PC-3 (cell line): ENCODE data around the gene ZNF830. TPM values are rescaled to one million over a fixed set of nuclear protein-coding genes. Genes with fewer than 3 reads are reported as not detected.

Source experiments
- ATAC-seq: fragments of 200-7000 bp; cut with Tn5 transposase; 2 replicates; pipeline ENCODE4 v1.9.1; 2020; ENCODE audit warnings: mild to moderate bottlenecking, moderate library complexity
- BruUV-seq: library from RNA; stranded (reverse); fragments of 400-500 nt; replicated peaks from 2 replicates; lab custom pipeline; 2021; lab: Mats Ljungman, UMichigan
- CTCF ChIA-PET: fragments of 300-600 bp; sonication (Branson Sonifier 250); formaldehyde crosslinking; loops from one replicate; lab custom pipeline; 2022; ENCODE audit warnings: antibody characterized with exemption; lab: Charles Lee
- POLR2A ChIA-PET: fragments of 300-600 bp; sonication (Branson Sonifier 250); formaldehyde crosslinking; loops from one replicate; lab custom pipeline; 2022; ENCODE audit warnings: antibody characterized with exemption; ENCODE audit not compliant: unreplicated experiment; lab: Charles Lee
- DNase-seq: peaks from one replicate; pipeline ENCODE4 v3.0.0-alpha.2; 2015
- H2AFZ ChIP-seq: fragments of 300-600 bp; sonication (generic); 2 replicates; pipeline ENCODE4 v1.6.0; 2016; ENCODE audit warnings: antibody characterized with exemption, low read length
- H3F3A ChIP-seq: fragments of 300-600 bp; sonication (generic); one replicate; pipeline ENCODE4 v1.6.0; 2017; ENCODE audit warnings: antibody characterized with exemption, low read length, control low read depth, mild to moderate bottlenecking; ENCODE audit not compliant: unreplicated experiment
- H3K27ac ChIP-seq: fragments of 300-600 bp; sonication (generic); 2 replicates; pipeline ENCODE4 v1.5.1; 2016; ENCODE audit warnings: mild to moderate bottlenecking, low read length
- H3K27me3 ChIP-seq: fragments of 300-600 bp; sonication (generic); 2 replicates; pipeline ENCODE4 v1.6.1; 2016; ENCODE audit warnings: low read length, mixed read lengths
- H3K36me3 ChIP-seq: fragments of 300-600 bp; sonication (generic); 2 replicates; pipeline ENCODE4 v1.6.1; 2016; ENCODE audit warnings: low read depth, mixed run types, low read length, mixed read lengths
- H3K4me1 ChIP-seq: fragments of 300-600 bp; sonication (generic); 2 replicates; pipeline ENCODE4 v1.5.1; 2016; ENCODE audit warnings: low read length; ENCODE audit not compliant: insufficient read depth
- H3K4me2 ChIP-seq: fragments of 300-600 bp; sonication (generic); 2 replicates; pipeline ENCODE4 v1.6.0; 2016; ENCODE audit warnings: low read length
- H3K4me3 ChIP-seq: fragments of 300-600 bp; sonication (generic); 2 replicates; pipeline ENCODE4 v1.5.1; 2016; ENCODE audit warnings: mild to moderate bottlenecking, low read length, mixed read lengths
- H3K79me2 ChIP-seq: fragments of 300-600 bp; sonication (generic); 2 replicates; pipeline ENCODE4 v1.6.1; 2017; ENCODE audit warnings: low read length, mixed read lengths
- H3K9ac ChIP-seq: fragments of 300-600 bp; sonication (generic); 2 replicates; pipeline ENCODE4 v1.6.0; 2016; ENCODE audit warnings: mild to moderate bottlenecking, low read length
- H3K9me2 ChIP-seq: fragments of 300-600 bp; sonication (generic); replicated peaks from 2 replicates; pipeline ENCODE4 v1.6.1; 2016; ENCODE audit warnings: mixed run types, low read length, mixed read lengths
- H3K9me3 ChIP-seq: fragments of 300-600 bp; sonication (generic); 2 replicates; pipeline ENCODE4 v1.6.1; 2016; ENCODE audit warnings: low read length, mixed read lengths
- H4K20me1 ChIP-seq: fragments of 300-600 bp; sonication (generic); 2 replicates; pipeline ENCODE4 v1.6.1; 2016; ENCODE audit warnings: low read length, mixed read lengths
- EZH2 ChIP-seq: fragments of 300-600 bp; sonication (generic); IDR thresholded peaks from one replicate; pipeline ENCODE4 v1.6.1; 2017; ENCODE audit warnings: antibody characterized with exemption, mild to moderate bottlenecking, low read length; ENCODE audit not compliant: unreplicated experiment
- EZH2phosphoT487 ChIP-seq: fragments of 300-600 bp; sonication (generic); IDR thresholded peaks from 2 replicates; pipeline ENCODE4 v1.6.1; 2018; ENCODE audit warnings: mild to moderate bottlenecking, antibody characterized with exemption, low read length, borderline replicate concordance
- intact Hi-C: fragments of 100-400 bp; cut with micrococcal nuclease; formaldehyde crosslinking; loops from 2 replicates; pipeline ENCODE4 v1.9.0; 2023
- total RNA-seq: library from RNA; depleted of rRNA; stranded (reverse); fragments of >200 nt; gene quantifications from 2 replicates; pipeline ENCODE4 v1.2.3, GENCODE V29; 2014
- TF ChIP-seq, protein P1 (sequence below): fragments of 300-600 bp; sonication (generic); conservative IDR thresholded peaks from 2 replicates; pipeline ENCODE4 v1.5.1; 2017; ENCODE audit warnings: antibody characterized with exemption, low read depth, mild to moderate bottlenecking, low read length

Gene ZNF830
- total RNA-seq, 1 experiment from 2014 or later, result 5.0 TPM

DNA sequence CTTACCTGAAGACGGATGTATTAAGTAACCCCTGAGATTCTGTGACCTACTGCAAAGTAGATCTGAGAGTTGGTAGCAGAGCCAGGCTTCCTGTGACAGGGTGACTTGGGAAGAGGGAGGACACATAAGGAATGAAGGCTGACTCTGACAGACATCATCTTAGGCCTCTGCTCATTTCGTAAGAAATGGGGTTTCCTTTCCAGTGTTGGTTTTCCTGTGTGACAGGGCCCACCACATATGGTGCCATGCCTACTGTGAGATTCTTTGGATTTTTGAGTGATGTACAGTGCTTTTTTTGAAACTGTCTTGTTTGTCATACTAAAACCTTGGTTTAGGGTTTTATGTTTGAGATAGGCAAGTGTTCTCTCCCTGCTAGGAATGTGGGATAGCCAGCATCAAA, 31.7 kb downstream of the ZNF830 start:
- Histone ChIP-seq H3K27me3 (no peaks in the 10 kb centered on the region), H3K4me1 (no peaks in the 10 kb centered on the region), H3K9me2 (no peaks in the 10 kb centered on the region), H3K27ac (no peak overlapping the region), H3F3A (no peaks in the 10 kb centered on the region), H4K20me1 (no peaks in the 10 kb centered on the region), H3K4me2 (no peak overlapping the region), H3K4me3 (no peak overlapping the region), H2AFZ (no peak overlapping the region), H3K9ac (no peak overlapping the region), H3K36me3 (peaks cover 8% of the 10 kb centered on the region), H3K79me2 (no peaks in the 10 kb centered on the region), H3K9me3 (no peaks in the 10 kb centered on the region)
- ChIA-PET CTCF (no interaction called here), POLR2A (no interaction called here)
- ATAC-seq (no peak), DNase-seq (no peak)
- BruUV-seq, result no TSS peak
- intact Hi-C loops, result no loop called here
- no peak for TF ChIP-seq EZH2phosphoT487
- no peak for TF ChIP-seq EZH2
- TF ChIP-seq, protein P1, sequence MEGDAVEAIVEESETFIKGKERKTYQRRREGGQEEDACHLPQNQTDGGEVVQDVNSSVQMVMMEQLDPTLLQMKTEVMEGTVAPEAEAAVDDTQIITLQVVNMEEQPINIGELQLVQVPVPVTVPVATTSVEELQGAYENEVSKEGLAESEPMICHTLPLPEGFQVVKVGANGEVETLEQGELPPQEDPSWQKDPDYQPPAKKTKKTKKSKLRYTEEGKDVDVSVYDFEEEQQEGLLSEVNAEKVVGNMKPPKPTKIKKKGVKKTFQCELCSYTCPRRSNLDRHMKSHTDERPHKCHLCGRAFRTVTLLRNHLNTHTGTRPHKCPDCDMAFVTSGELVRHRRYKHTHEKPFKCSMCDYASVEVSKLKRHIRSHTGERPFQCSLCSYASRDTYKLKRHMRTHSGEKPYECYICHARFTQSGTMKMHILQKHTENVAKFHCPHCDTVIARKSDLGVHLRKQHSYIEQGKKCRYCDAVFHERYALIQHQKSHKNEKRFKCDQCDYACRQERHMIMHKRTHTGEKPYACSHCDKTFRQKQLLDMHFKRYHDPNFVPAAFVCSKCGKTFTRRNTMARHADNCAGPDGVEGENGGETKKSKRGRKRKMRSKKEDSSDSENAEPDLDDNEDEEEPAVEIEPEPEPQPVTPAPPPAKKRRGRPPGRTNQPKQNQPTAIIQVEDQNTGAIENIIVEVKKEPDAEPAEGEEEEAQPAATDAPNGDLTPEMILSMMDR, result no peak

DNA sequence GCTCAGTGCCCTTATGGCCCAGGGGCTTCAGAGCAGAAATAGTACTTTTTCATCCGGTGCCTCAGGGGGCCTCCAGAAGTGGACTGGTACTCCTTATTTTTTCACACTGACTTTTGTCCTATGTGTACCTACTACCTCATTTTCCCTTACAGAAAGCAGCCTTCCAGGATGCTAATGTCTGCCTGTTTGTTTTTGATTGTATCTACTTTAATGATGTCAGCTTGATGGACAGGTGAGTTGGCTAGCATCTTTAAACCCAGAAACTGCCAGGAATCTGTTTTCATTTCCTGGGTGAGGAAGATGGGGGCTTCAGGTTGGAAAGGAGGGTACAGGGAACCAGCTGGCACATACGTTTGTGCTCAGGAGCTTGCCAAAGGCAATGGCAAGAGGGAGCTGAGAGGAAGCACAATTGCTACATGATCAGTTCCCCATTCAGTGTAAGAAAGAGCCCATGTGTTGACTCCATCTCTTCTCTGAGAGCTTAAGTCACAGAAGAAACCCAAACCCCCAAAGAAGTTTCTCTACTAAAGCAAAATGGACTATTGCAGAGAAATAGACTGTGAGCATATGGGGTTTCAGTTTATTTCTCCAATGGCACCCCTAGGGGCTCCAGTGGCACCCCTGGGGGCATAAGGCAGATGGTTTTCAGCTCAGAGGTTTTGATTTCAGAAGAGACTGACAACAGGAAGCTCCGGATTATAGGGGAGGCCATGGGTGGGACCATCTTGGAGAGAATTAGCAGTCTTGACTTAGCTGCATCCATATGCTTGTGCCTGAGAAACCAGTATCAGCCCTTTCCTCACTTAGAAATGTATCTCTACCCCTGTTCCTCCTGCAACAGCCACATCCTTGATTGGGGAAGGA, 35.3 kb downstream of the ZNF830 start:
- ChIA-PET POLR2A (no interaction called here), CTCF (no interaction called here)
- no peak overlapping the region for H3K9ac ChIP-seq
- H3K4me3 ChIP-seq, result no peak overlapping the region
- no peaks in the 10 kb centered on the region for H3F3A ChIP-seq
- no peaks in the 10 kb centered on the region for H3K9me3 ChIP-seq
- peaks cover 14% of the 10 kb centered on the region for H3K36me3 ChIP-seq
- no peaks in the 10 kb centered on the region for H3K27me3 ChIP-seq
- no peaks in the 10 kb centered on the region for H3K79me2 ChIP-seq
- H4K20me1 ChIP-seq, result no peaks in the 10 kb centered on the region
- no peak for TF ChIP-seq EZH2
- no peak for TF ChIP-seq EZH2phosphoT487
- TF ChIP-seq, protein P1, result no peak
- H3K4me1 ChIP-seq, result peaks cover 5% of the 10 kb centered on the region; the same call in 1 of the 2 replicates
- H3K27ac ChIP-seq, result no peak overlapping the region
- DNase-seq, result no peak
- H3K4me2 ChIP-seq, result no peak overlapping the region
- no peak overlapping the region for H2AFZ ChIP-seq
- no peaks in the 10 kb centered on the region for H3K9me2 ChIP-seq
- no peak for ATAC-seq
- BruUV-seq, result no TSS peak
- intact Hi-C loops, result no loop called here

DNA sequence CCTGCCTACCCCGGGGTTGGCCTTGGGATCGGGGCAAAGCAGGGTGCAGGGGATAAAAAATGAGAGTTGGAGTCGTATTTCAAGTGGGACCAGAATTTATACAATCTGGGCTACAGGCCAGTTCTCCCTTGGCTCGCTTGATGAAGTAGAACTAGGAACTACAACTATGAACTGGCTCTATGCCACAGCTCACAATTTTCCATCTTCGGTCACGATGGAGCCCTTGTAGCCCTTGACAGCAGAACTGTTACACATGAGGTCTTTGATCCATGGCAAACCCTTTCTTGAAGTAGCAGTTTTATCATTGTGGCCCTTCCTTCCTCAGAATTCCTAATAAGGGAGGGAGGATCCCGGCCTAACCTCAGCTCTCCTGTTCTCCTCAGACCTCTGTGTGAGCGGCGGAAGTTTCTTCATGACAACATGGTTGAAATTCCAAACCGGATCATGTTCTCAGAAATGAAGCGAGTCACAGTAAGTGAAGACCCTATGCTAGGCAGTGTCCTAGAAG, 36.1 kb downstream of the ZNF830 start:
- H3K4me1 ChIP-seq, result peaks cover 9% of the 10 kb centered on the region
- POLR2A ChIA-PET, result no interaction called here
- H4K20me1 ChIP-seq, result no peaks in the 10 kb centered on the region
- no peaks in the 10 kb centered on the region for H3K9me2 ChIP-seq
- TF ChIP-seq, protein P1, result no peak
- no peak for TF ChIP-seq EZH2
- TF ChIP-seq EZH2phosphoT487, result no peak
- no peaks in the 10 kb centered on the region for H3K79me2 ChIP-seq
- H3K4me3 ChIP-seq, result no peak overlapping the region
- CTCF ChIA-PET, result no interaction called here
- no peak overlapping the region for H3K27ac ChIP-seq
- no TSS peak for BruUV-seq
- H3K27me3 ChIP-seq, result no peaks in the 10 kb centered on the region
- H3K9me3 ChIP-seq, result no peaks in the 10 kb centered on the region
- no peak overlapping the region for H3K9ac ChIP-seq
- H3K36me3 ChIP-seq, result peaks cover 18% of the 10 kb centered on the region
- intact Hi-C loops, result no loop called here
- DNase-seq, result peak; percentile 12
- no peaks in the 10 kb centered on the region for H3F3A ChIP-seq
- ATAC-seq, result no peak
- no peak overlapping the region for H3K4me2 ChIP-seq
- no peak overlapping the region for H2AFZ ChIP-seq
